Spleen (tissue), 7 donors: Measurements from ENCODE around the gene RYR2.

Experiments used
- POLR2A ChIP-seq, 3 donors: fragments of 450-650 bp; IDR thresholded peaks; one replicate each; pipeline ENCODE4 v1.5.1; 2017; ENCODE audit warnings: antibody characterized with exemption in 3 of 3, mild to moderate bottlenecking in 1 of 3
- POLR2AphosphoS5 ChIP-seq, 3 donors: sonication (generic); formaldehyde crosslinking; IDR thresholded peaks; one replicate each; pipeline ENCODE4 v1.5.1; 2017; ENCODE audit warnings: antibody characterized with exemption in 3 of 3
- TF ChIP-seq, protein P1 (sequence below), 11 experiments: fragments of 200-600 bp in 7 of 11; fragments of 450-650 bp in 4 of 11; sonication (generic) in 4 of 11; IDR thresholded peaks in 8 of 11; conservative IDR thresholded peaks in 3 of 11; 1 replicate in 7 of 11; 2 replicates in 4 of 11; pipeline versions ENCODE4 v1.4.0 to v1.8.0; 2016 to 2021; ENCODE audit warnings: antibody characterized with exemption in 11 of 11, inconsistent platforms in 4 of 11, mild to moderate bottlenecking in 1 of 11
- donor health status: DM: no; HTN: no; CAD: no; lungs with moderate emphysema.
- donor health status: DM: no; HTN: no; CAD: no.
- donor health status: DM: no; HTN: no; CAD: no.

- TF ChIP-seq POLR2AphosphoS5 (IDR thresholded peaks at IDR 0.05) (no peak), POLR2A (IDR thresholded peaks at IDR 0.05) (no peak)
- TF ChIP-seq, protein P1, sequence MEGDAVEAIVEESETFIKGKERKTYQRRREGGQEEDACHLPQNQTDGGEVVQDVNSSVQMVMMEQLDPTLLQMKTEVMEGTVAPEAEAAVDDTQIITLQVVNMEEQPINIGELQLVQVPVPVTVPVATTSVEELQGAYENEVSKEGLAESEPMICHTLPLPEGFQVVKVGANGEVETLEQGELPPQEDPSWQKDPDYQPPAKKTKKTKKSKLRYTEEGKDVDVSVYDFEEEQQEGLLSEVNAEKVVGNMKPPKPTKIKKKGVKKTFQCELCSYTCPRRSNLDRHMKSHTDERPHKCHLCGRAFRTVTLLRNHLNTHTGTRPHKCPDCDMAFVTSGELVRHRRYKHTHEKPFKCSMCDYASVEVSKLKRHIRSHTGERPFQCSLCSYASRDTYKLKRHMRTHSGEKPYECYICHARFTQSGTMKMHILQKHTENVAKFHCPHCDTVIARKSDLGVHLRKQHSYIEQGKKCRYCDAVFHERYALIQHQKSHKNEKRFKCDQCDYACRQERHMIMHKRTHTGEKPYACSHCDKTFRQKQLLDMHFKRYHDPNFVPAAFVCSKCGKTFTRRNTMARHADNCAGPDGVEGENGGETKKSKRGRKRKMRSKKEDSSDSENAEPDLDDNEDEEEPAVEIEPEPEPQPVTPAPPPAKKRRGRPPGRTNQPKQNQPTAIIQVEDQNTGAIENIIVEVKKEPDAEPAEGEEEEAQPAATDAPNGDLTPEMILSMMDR (IDR thresholded peaks at IDR 0.05 in 8 of 11, conservative IDR thresholded peaks at IDR 0.05 in 3 of 11): no peak
These were observed 285.1 kb downstream of the RYR2 start for GRCh38 chr1:237327061-237327460.
